ENCODE results near the gene TSPEAR. TPM values are rescaled to one million over a fixed set of nuclear protein-coding genes. Genes with fewer than 3 reads are reported as not detected.
"Not testable (repeated sequence)": the region's sequence is repeated elsewhere in the genome, so short reads cannot be mapped to it uniquely, and the experiment has no call there.

TSPEAR gene
- total RNA-seq, 1 donor from 2014 or later = not detected

DNA sequence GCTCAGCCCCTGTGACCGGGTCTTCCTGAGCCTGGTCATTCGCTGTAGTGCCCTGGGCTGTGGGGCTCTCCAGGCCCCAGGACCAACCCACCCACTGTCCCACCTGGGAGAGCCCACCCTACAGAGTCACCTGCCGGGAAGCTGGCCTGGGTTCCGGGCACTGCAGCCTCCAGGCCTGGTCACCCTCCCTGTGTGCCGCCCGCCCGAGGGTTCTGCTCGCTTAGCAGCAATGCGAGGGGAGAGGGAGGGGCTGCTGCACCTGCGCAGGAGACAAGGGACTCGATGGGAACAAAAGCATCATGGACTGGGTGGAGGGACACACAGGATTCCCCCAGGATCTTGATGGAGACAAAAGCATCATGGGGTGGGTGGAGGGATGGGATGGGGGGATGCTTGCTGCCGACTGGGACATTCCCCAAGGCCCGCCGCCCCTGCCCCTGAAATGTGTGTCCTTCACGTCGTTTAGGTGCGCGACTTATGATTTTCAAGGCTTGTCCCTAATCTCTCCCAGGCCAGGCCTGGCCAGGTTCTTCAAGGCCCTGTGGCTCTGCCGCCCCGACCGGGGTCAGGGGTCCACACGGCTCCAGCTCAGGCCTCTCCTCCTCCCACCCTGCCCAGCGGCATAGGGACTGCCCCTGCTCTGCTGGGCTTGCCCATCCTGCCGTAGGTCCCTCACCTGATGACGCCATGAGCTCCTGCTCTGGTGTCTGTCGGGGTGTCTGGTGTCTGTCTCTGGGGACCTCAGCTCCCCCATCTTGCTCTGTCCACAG, 97.8 kb downstream of the TSPEAR start:
- Histone ChIP-seq H3K36me3 (ENCODE audit: control insufficient read depth, insufficient read depth, low read length) (no peaks in the 10 kb centered on the region), H3K27me3 (ENCODE audit: control insufficient read depth, insufficient read depth, low read length) (peaks cover 6% of the 10 kb centered on the region), H3K4me3 (ENCODE audit: low read depth, low read length) (no peak overlapping the region)
- TF ChIP-seq CTCF (IDR thresholded peaks at IDR 0.05; ENCODE audit: insufficient read depth, low read length, poor library complexity, severe bottlenecking) = no peak
- DNase-seq (ENCODE audit: low read depth) = no peak

- H3K27me3 ChIP-seq (ENCODE audit: control insufficient read depth, insufficient read depth, low read length) = peaks cover 6% of the 10 kb centered on the region
- no peaks in the 10 kb centered on the region for H3K36me3 ChIP-seq (ENCODE audit: control insufficient read depth, insufficient read depth, low read length)
- TF ChIP-seq CTCF (IDR thresholded peaks at IDR 0.05; ENCODE audit: insufficient read depth, low read length, poor library complexity, severe bottlenecking) = no peak
- DNase-seq (ENCODE audit: low read depth) = no peak
- no peak overlapping the region for H3K4me3 ChIP-seq (ENCODE audit: low read depth, low read length)
These were observed 98.6 kb downstream of the TSPEAR start for GRCh38 chr21:44612669-44613229.

- no peak for TF ChIP-seq CTCF (IDR thresholded peaks at IDR 0.05; ENCODE audit: insufficient read depth, low read length, poor library complexity, severe bottlenecking)
- Histone ChIP-seq H3K4me3 (ENCODE audit: low read depth, low read length) (no peak within 1 kb of the TSS), H3K36me3 (ENCODE audit: control insufficient read depth, insufficient read depth, low read length) (no peaks in the 10 kb centered on the region), H3K27me3 (ENCODE audit: control insufficient read depth, insufficient read depth, low read length) (peaks cover 6% of the 10 kb centered on the region)
- DNase-seq (ENCODE audit: low read depth) = no peak
These were observed 99.3 kb downstream of the TSPEAR start, which contains the start of gene KRTAP10-8 for GRCh38 chr21:44612029-44612486. Gene KRTAP10-8 (plus strand): TSS chr21:44612079. CDS start chr21:44612101, 22 bp downstream.

DNA sequence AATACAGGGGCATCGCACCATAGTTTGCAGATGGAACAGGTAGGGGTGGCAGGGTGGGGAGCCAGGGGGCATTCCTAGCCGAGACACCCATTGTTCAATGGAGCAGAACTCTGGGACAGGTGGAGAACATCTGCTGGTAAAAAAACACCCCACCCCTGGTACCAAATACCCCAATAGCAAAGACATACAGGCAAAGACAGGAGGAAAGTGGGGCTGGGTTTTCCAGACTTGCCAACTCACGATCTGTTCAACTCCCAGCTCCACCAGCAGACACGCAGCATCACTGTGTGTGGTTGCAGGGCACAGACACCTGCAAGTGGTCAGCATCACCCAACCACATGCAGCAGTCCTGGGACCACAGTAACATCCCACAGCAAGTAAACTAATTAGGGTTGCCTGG, 99.8 kb downstream of the TSPEAR start:
- no peak for DNase-seq (ENCODE audit: low read depth)
- Histone ChIP-seq H3K36me3 (ENCODE audit: control insufficient read depth, insufficient read depth, low read length) (no peaks in the 10 kb centered on the region), H3K4me3 (ENCODE audit: low read depth, low read length) (no peak overlapping the region), H3K27me3 (ENCODE audit: control insufficient read depth, insufficient read depth, low read length) (peaks cover 6% of the 10 kb centered on the region)
- no peak for TF ChIP-seq CTCF (IDR thresholded peaks at IDR 0.05; ENCODE audit: insufficient read depth, low read length, poor library complexity, severe bottlenecking)

- H3K36me3 ChIP-seq (ENCODE audit: control insufficient read depth, insufficient read depth, low read length); H3K27me3 ChIP-seq (ENCODE audit: control insufficient read depth, insufficient read depth, low read length); DNase-seq (ENCODE audit: low read depth); H3K4me3 ChIP-seq (ENCODE audit: low read depth, low read length): not testable (repeated sequence)
These were observed 101.1 kb downstream of the TSPEAR start for GRCh38 chr21:44610157-44610843.

GRCh38 chr21:44609193-44609592, 102.2 kb downstream of the TSPEAR start:
- no peaks in the 10 kb centered on the region for H3K36me3 ChIP-seq (ENCODE audit: control insufficient read depth, insufficient read depth, low read length)
- no peak overlapping the region for H3K4me3 ChIP-seq (ENCODE audit: low read depth, low read length)
- no peaks in the 10 kb centered on the region for H3K27me3 ChIP-seq (ENCODE audit: control insufficient read depth, insufficient read depth, low read length)
- TF ChIP-seq CTCF (IDR thresholded peaks at IDR 0.05; ENCODE audit: insufficient read depth, low read length, poor library complexity, severe bottlenecking) = no peak
- DNase-seq (ENCODE audit: low read depth) = no peak

Data from kidney epithelial cell (primary cell).